ENCODE data around the gene SERINC2. TPM values are rescaled to one million over a fixed set of nuclear protein-coding genes. Genes with fewer than 3 reads are reported as not detected.
"Not testable (repeated sequence)": the region's sequence is repeated elsewhere in the genome, so short reads cannot be mapped to it uniquely, and the experiment has no call there.

SERINC2 gene
- total RNA-seq, 2 experiments from 2014 or later = 0.29 TPM; not detected in 1

DNA sequence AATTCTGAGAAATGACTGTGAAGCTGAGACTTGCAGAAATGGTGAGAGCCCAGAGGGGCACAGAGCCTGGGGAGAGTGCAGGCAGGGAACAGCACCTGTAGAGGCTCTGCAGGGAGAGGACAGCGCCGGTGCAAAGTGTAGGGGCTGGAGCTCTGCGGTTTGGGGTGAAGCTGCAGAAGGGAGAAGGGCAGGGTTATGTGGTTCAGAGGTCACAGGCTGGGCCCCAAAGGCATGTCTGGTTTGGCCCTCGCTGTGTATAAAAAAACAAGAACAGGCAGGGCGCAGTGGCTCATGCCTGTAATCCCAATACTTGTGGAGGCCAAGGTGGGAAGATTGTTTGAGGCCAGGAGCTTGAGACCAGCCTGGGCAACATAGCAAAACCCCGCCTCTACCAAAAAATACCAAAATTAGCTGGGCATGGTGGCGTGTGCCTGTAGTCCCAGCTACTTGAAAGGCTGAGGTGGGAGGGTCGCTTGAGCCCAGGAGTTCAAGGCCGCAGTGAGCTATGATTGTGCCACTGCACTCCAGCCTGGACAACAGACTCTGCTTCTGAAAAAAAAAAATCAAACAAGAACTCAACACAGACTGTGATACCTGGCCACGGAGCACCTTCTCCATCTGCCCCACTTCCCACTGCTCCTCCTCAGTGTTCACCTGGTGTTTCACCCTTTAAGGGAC is 29.1 kb downstream of the SERINC2 start:
- ChIA-PET POLR2A (no interaction called here), CTCF (no interaction called here)

DNA sequence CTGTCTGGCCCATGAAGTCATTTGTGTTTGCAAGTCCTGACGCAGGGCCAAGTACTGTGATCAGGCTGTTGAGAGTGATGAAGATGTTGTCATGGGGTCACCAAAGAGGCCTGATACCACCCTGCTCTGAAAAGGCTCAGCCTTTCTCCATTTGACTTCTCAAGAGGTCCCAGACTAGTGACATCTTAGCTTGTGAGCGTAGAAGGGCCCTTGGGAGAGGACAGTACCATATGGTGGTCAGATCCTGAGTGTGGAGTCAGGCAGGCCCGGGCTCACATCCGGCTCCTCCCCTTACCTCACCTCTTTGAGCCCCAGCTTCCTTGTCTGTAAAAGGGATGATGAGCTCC is 29.6 kb downstream of the SERINC2 start:
- ChIA-PET CTCF (no interaction called here), POLR2A (no interaction called here)

DNA sequence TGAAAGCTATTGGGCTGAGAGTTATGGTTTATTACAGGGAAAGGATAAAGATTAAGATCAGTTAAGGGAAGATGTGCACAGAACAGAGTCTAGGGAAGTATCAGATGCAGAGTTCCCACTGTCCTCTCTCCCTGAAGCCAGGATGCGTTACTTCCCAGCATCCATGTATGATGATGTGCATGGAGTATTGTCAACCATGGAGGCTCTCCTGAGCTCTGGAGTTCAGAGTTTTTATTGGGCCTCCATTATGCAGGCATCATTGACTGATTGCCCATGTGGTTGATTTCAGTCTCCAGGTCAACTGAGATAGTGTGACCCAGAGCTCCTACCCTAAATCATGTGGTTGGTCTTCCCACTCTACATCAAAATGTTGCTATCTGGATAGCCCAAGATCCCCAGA is 30.7 kb downstream of the SERINC2 start:
- CTCF ChIA-PET = interaction anchor here (0.6 kb wide), 1 partner anchor 72 kb away, joined by 3 read pairs; no protein-coding TSS in a partner anchor
- POLR2A ChIA-PET = interaction anchor here (0.6 kb wide), 1 partner anchor 70 kb away, joined by 4 read pairs; no protein-coding TSS in a partner anchor

DNA sequence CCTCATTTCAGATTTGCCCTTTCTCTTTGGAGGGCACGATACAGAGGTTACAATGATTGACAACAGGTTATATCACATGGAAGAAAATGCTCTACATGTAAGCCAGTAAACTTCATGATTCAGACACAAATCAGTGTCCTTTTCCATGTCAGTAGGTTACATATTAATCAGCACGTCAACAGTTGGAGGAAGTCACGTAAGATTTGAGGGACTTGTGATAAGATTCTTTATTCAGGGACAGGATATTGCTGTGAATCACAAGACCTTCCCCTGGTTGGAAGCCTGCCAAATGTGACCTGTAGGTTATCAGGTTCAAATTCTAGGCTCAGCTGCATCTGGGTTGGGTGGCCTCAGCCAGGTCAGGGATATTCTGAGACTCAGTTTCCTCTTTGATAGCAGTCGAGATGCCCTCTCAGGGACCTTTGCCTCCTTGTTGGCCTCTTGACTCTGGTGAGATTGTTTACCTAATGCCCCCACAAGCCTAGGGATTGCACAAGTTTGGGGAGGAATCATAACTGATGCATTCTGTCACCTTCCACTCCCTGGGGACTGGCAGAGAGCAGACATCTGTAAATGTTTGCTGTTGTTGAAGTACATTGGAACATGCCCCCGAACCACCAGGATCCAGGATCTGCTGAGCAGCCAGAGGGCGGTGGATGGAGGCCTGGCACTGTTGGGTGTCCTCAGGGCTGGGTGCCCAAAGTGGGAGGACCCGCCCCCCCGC is 31.9 kb downstream of the SERINC2 start:
- ChIA-PET POLR2A (no interaction called here), CTCF (no interaction called here)

DNA sequence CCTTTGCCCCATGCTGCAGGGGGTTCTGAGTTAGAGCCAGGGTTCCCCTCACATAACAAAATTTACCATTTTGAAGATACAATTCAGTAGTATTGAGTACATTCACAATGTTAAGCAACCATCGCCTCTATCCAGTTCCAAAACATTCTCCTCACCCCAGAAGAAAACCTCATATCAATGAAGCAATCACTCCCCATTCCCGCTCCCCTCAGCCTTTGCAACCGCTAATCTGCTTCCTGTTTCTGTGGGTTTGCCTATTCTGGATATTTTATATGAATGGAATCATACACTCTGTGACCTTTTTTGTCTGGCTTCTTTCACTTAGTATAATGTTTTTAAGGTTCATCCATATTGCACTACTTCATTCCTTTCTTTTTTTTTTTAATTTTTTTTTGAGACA is 32.9 kb downstream of the SERINC2 start:
- ChIA-PET CTCF (no interaction called here), POLR2A (no interaction called here)

DNA sequence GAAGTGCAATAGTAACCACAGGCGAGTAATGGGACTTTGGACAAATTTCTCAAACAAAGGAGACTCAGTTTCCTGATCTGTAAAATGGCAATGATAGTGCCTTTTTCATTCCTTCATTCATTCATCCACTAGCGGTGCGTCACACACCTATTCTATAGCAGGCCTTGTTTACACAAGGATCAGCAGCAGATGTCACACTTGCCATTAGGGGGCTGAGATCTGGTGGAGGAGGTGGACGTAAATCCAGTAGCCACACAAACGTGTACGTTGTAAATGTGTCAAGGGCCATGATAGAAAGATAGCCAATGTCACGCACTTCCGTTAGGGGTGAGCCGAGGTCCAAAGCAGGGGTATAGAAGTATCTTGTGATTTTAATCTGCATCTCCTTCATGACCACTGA is 34.2 kb downstream of the SERINC2 start:
- POLR2A ChIA-PET = no interaction called here

DNA sequence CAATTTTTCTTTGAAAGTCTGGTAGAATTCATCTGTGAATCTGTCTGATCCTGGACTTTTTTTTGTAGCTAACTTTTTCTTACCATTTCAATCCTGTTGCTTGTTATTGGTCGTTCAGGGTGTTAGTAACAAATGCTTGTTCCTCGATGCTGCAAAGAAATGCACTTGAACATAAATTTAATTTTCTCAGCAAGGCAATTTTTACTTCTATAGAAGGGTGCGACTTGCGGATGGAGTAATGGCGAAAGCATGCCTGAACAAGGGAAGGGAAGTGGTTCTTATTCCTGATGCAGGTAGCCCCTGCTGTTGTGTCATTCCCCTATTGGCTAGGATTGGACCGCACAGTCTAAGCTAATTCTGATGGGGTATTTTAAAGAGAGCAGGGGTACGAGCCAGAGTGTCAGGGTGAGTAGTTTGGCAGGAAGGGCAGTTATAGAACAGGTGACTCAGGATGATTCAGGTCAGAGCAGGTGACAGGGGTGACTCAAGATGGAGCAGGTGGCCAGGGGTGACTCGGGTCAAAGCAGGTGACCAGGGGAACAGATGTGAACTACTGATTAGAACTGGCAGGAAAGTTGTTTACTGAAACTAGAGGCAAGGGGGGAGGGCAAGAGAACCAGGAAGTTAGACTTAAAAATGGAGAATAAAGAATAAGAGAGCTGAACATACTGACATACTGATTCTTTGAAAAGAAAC is 40.5 kb downstream of the SERINC2 start:
- ChIA-PET POLR2A (no interaction called here), CTCF (no interaction called here)

More for the DNA sequence above, 34.2 kb downstream of the SERINC2 start:
- CTCF ChIA-PET = no interaction called here

DNA sequence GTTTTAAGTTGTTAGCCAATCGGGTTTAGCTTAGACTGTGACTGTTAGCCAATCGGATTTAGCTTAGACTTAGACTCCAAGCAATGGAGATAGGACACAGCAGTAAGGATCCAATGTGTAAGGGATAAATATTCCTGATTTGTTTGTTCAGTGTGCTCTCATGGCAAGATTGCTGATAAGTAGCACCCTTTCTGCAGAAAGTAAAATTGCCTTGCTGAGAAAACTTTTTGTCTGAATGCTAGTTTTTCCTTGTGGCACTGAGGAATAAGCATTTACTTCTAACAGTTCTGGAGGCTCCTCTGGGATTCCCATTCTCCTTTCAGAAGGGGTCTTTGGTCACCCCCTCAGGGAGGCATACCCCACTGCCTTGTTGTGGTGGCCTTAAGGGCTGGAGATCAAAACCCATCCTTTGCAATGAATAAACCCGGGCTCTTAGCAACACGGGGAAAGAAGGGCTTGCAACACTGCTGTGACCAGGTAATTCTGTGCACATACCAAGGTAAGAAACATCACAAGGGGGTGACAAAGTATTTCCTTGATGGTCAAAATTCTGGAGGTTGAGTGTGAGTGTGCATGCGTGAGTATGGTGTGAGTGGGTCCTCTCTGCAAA is 45.4 kb downstream of the SERINC2 start:
- CTCF ChIA-PET = no interaction called here

DNA sequence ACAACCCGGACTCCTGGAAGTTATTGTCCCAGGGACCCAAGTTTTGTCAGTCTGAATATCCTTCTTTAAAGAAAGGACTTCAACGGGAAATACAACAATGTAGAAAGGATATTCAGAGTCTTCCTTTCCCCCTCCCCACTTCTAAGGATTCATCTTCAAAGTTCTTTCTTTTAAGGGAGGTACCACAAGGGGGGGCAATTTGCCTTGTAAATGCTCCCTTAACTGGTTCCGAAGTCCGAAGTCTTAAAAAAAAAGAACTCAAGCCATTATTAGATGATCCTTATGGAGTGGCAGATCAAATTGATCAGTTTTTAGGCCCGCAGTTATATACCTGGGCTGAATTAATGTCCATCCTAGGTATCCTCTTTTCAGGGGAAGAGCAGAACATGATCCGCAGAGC is 47.0 kb downstream of the SERINC2 start:
- ChIA-PET POLR2A (no interaction called here), CTCF (no interaction called here)

More for the DNA sequence above, 45.4 kb downstream of the SERINC2 start:
- POLR2A ChIA-PET = no interaction called here

DNA sequence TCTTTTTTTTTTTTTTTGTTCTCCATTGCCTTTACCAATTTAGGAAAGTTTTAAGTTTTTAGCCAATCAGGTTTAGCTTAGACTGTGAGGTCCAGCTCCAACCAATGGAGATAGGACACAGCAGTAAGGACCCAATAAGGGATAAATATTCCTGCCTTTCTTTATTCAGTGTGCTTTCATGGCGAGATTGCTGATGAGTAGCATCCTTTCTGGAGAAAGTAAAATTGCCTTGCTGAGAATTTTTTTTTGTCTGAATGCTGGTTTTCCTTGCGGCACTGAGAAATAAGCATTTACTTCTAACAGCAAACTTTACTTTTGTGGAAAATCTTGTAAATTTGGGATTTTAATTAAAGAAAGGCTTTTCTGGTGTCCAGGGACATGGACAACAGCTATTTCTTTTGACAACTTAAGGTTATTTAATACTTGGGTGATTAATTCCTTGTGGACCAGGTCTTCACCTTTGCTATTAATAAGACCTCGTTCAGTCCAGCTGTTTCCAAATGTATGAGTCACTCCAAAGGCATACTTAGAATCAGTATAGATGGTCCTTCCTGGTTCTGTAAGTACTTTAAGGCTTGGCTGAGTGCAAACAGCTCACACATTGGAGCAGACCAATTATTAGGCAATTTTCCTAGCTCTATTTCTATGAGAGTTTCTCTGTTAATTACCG is 54.1 kb downstream of the SERINC2 start:
- POLR2A ChIA-PET = no interaction called here
- CTCF ChIA-PET = no interaction called here

DNA sequence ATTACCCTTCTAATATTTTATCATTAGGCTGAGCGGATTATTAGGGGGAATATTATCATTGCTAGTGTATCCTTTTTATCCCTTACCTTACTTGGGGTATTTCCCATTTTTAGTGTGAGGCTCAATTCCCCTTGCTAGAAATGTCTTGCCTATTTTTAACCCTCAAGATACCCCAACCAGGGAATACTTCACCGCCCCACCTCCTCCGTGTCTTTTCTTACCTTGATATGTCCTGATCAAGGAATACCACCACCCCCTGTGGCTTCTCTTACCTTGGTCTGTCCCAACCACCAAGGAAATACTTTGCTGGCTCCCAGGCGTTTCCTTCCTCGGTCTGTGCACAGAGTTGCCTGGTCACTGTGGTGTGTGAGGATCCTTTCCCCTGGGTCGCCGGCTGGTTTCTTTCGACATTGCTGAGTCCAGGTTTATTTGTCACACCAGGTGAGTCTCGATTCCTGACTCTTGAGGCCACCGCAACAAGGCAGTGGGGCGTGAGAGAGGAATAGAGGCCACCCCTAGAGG is 57.8 kb downstream of the SERINC2 start:
- CTCF ChIA-PET = no interaction called here

DNA sequence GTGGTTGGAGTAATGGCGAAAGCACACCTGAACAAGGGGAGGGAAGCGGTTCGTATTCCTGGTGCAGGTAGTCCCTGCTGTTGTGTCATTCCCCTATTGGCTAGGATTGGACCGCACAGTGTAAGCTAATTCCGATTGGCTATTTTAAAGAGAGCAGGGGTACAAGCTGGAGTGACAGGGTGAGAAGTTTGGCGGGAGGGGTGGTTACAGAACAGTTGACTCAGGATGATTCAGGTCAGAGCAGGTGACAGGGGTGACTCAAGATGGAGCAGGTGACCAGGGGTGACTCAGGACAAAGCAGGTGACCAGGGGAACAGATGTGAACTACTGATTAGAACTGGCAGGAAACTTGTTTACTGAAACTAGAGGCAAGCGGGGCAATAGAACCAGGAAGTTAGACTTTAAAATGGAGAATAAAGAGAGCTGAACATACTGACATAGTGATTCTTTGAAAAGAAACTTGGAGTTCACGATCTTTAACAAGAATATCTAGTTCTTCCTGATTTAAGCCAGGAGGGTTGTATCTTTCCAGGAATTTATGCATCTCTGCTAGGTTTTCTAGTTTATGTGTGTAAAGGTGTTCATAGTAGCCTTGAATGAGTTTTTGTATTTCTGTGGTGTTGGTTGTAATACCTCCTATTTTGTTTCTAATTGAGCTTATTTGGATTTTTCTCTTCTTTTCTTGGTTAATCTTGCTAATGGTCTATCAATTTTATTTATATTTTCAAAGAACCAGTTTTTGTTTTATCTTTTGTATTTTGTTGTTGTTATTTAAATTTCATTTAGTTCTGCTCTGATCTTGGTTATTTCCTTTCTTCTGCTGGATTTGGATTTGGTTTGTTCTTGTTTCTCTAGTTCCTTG is 58.7 kb downstream of the SERINC2 start:
- CTCF ChIA-PET, POLR2A ChIA-PET: not testable (repeated sequence)

More for the DNA sequence above, 57.8 kb downstream of the SERINC2 start:
- POLR2A ChIA-PET = no interaction called here

DNA sequence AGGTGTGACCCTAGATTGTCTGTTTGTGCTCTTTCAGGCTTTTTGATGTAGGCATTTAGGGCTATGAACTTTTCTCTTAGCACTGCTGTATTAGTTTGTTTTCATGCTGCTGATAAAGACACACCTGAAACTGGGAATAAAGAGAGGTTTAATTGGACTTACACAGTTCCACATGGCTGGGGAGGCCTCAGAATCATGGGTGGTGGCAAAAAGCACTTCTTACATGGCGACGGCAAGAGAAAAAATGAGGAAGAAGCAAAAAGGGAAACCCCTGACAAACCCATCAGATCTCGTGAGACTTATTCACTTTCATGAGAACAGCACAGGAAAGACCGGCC is 59.3 kb downstream of the SERINC2 start:
- POLR2A ChIA-PET = not testable (repeated sequence)
- CTCF ChIA-PET = interaction anchor here (0.6 kb wide), 1 partner anchor 293 kb away, joined by 3 read pairs; no protein-coding TSS in a partner anchor

DNA sequence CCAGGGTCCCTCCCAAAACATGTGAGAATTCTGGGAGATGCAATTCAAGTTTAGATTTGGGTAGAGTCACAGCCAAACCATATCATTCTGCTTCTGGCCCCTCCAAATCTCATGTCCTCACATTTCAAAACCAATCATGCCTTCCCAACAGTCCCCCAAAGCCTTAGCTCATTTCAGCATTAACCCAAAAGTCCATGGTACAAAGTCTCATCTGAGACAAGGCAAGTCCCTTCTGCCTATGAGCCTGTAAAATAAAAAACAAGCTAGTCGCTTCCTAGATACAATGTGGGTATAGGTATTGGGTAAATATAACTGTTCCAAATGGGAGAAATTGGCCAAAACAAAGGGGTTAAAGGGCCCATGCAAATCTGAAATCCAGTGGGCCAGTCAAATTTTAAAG is 59.7 kb downstream of the SERINC2 start:
- POLR2A ChIA-PET = not testable (repeated sequence)

DNA sequence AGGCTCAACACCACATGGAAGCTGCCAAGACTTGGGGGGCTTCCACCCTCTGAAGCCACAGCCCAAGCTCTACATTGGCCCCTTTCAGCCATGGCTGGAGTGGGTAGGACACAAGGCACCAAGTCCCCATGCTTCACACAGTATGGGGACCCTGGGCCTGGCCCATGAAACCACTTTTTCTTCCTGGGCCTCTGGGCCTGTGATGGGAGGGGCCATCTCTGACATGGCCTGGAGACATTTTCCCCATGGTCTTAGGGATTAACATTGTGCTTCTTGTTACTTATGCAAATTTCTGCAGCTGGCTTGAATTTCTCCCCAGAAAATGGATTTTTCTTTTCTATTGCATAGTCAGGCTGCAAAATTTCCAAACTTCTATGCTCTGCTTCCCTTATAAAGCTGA is 60.5 kb downstream of the SERINC2 start:
- CTCF ChIA-PET, POLR2A ChIA-PET: not testable (repeated sequence)

More for the DNA sequence above, 59.7 kb downstream of the SERINC2 start:
- CTCF ChIA-PET = interaction anchor here (0.6 kb wide), 1 partner anchor 293 kb away, joined by 3 read pairs; no protein-coding TSS in a partner anchor

DNA sequence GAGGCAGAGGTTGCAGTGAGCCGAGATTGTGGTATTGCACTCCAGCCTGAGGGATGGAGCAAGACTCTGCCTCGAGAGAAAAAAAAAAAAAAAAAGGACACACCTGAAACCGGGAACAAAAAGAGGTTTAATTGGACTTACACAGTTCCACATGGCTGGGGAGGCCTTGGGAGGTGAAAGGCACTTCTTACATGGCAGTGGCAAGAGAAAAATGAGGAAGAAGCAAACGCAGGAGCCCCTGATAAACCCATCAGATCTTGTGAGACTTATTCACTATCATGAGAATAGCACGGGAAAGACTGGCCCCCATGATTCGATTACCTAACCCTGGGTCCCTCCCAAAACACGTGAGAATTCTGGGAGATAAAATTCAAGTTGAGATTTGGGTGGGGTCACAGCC is 61.6 kb downstream of the SERINC2 start:
- CTCF ChIA-PET, POLR2A ChIA-PET: not testable (repeated sequence)

DNA sequence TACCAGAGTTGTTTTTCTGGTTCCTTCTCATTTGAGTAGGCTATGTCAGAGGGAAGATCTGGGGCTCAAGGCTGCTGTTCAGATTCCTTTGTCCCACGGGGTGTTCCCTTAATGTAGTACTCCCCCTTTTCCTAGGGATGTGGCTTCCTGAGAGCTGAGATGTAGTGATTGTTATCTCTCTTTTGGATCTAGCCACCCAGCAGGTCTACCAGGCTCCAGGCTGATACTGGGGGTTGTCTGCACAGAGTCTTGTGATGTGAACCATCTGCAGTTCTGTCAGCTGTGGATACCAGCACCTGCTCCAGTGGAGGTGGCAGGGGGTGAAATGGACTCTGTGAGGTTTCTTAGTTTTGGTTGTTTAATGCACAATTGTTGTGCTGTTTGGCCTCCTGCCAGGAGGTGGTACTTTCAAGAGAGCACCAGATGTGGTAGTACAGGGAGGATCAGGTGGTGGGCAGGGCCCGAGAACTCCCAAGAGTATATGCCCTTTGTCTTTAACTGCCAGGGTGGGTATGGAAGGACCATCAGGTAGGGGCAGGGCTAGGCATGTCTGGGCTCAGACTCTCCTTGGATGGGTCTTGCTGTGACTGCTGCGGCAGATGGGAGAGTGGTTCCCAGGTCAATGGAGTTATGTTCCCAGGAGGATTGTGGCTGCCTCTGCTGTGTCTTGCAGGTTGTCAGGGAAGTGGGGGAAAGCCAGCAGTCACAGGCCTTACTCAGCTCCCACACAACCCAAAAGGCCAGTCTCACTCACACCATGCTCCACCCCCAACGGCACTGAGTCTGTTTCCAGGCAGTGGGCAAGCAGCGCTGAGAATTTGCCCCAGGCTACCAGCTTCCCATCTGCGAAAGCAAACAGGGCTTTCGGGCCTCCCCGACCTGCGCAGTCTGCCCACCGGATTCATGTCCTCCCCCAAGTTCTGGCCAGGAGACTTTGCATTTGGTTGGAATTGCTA is 64.2 kb downstream of the SERINC2 start:
- ChIA-PET POLR2A (no interaction called here), CTCF (interaction anchor here (1.5 kb wide), 1 partner anchor 83 kb away, joined by 4 read pairs; no protein-coding TSS in a partner anchor)

DNA sequence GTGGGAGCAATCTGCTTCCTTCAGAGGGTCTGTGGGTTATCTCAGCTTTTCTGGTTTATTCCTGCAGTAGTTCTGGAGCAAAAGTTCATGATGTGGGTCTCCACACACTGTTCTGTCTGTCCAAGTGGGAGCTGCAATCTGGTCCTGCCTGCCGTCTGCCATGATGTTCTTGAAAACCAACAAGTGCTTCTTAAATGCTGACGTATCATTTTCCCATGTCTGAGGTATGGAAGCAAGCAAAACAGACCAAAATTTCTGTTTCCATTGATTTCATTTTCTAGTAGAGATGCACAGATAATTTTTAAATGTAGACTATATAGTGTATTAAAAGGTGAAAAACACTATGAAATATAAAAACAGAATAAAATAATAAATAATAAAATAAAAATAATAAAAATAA is 65.2 kb downstream of the SERINC2 start:
- POLR2A ChIA-PET = no interaction called here
- CTCF ChIA-PET = no interaction called here
